ENCODE measurements around the gene RABGAP1L.
"Not testable (repeated sequence)": the region's sequence is repeated elsewhere in the genome, so short reads cannot be mapped to it uniquely, and the experiment has no call there.

RABGAP1L gene

DNA sequence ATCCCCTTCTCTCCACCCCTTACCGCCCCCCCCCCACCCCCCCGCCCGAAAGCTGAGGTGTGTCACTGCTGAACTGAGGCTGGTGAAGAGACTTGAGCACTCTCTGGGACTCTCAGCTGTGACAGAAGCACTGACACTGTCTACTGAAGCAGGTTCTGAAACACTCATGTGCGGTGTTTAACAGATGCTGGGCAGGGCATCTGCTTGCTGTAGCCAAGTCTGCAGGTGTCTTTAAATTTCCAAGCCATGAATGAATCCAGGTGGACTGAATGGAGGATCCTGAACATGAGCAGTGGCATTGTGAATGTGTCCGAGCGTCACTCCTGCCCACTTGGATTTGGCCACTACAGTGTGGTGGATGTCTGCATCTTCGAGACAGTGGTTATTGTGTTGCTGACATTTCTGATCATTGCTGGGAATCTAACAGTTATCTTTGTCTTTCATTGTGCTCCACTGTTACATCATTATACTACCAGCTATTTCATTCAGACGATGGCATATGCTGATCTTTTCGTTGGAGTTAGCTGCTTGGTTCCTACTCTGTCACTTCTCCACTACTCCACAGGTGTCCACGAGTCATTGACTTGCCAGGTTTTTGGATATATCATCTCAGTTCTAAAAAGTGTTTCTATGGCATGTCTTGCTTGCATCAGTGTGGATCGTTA, 288.7 kb downstream of the RABGAP1L start, which contains the start of gene GPR52:
GPR52 (plus strand) TSS at position 99 of the 665 bp plus-strand sequence; CDS start at position 247, 148 bp downstream.
- no peak for DNase-seq (ENCODE audit: low read depth)

DNA sequence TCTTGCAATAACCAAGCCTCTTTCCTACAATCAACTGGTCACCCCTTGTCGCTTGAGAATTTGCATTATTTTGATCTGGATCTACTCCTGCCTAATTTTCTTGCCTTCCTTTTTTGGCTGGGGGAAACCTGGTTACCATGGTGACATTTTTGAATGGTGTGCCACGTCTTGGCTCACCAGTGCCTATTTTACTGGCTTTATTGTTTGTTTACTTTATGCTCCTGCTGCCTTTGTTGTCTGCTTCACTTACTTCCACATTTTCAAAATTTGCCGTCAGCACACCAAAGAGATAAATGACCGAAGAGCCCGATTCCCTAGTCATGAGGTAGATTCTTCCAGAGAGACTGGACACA, 289.2 kb downstream of the RABGAP1L start:
- DNase-seq (ENCODE audit: low read depth): no peak

DNA sequence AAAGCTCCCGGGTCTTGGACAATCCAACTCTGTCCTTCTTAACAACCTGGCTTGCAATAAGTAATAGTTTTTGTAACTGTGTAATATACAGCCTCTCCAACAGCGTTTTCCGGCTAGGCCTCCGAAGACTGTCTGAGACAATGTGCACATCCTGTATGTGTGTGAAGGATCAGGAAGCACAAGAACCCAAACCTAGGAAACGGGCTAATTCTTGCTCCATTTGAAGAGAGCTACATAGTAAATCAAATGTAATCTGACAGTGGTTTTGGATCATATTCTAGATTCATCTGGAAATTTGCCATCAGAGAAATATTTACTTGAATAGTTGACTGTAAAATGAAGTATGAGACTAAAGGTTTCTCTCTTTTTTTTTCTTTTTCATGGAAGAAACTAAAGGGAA, 289.7 kb downstream of the RABGAP1L start:
- DNase-seq (ENCODE audit: low read depth): no peak

DNA sequence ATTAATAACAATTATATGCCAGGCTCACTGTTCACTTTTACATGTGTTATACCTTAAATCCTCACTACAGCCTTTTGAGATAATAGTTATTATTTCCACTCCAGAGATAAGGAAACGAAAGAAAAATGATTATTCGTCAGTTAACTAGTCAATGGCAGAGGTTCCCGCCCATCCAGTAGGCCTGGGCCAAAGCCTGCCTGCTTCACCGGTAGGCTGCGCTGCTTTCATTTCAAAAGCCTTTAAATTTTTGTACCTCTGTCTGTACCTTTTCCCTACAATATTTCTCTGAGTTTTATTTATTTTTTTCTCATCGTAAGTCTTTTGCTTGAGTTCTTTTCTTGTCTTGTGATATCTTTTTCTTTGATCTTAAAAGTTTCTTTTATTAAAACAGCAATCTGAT, 292.1 kb downstream of the RABGAP1L start:
- no peak for DNase-seq (ENCODE audit: low read depth)

DNA sequence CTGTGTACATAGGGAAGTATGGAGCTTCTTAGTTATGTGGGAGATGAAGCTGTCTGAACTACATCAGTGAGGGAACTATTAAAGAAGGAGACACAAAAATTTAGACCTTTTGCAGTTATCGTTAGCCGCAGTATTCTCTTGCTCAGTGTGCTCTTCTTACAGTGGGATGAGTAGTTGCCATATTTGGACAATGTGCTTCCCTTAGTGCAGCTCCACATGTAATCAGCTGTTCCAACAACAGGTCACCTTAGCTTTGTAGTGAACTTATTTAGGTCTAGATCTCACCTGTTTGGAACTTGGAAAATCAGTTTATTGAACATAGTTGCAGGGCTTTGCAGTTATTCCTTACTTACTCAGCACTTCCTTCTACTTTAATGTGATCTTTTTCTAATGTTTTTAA, 306.5 kb downstream of the RABGAP1L start:
- no peak for DNase-seq (ENCODE audit: low read depth)

DNA sequence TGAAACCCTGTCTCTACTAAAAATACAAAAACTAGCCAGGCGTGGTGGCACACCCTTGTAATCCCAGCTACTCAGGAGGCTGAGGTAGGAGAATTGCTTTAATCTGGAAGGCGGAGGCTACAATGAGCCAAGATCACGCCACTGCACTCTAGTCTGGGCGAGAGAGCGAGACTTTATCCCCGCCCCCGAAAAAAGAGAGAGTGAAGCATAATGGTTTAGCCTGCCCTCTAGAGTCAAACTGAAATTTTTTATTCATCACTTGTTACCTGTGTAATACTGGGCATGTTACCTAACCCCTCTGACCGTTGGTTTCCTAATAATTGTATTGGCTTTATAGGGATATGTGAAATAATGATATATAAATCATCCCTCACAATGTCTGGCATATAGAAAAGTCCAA, 307.3 kb downstream of the RABGAP1L start:
- no peak for DNase-seq (ENCODE audit: low read depth)

DNA sequence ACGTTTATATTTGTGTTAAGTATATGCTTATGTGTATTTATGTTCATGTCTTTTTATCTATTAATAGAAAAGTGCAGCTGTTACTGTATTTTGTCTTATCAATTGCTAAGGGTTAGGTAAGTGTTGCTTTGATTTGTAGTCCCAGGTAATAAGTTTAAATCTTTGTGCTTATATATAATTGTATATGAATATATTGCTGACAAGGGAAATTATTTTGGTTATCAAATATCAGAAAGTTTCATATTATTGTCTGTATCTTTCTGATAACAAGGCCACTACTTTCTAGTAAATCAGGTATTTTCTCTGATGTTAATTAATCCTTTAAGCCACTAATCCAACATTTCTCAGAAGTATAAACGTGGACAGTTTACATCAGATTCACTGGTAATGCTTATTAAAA, 309.7 kb downstream of the RABGAP1L start:
- no peak for DNase-seq (ENCODE audit: low read depth)

DNA sequence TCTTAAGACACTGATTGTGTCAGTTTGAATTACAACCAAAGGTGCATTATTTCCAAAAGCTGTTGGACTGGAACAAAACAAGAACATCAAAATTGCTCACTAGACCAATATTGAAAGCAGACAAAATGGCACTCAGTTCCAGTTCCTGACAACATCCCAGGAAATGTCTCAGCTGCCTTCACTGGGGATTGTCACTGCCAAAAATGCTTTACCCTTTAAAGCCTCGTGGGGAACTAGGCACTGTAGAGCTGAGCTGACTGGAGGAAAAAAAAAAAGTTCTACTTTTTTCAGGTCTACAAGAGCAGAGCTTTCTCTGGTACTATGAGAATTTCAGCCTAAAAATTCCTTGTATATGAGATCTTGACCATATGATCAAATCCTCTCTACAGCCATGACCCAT, 310.4 kb downstream of the RABGAP1L start:
- no peak for DNase-seq (ENCODE audit: low read depth)

DNA sequence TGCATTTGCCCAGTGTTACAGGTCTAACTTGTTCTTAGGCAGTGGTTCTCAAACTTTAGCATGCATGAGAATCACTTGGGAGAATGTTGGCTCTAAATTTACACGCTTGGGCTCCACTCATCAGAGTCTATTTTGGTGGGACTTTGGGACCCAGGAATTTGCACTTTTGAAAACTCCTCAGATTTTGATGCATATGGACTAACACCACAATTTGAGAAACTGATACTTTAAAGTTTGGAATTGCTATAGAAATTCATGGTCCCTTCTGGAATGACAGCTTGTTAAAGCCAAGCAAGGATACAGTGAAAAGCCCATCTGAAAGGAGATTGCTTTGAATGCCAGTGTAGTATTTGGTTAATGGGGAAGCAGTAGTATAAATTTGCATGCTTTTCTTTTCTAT, 320.0 kb downstream of the RABGAP1L start:
- DNase-seq (ENCODE audit: low read depth): no peak

DNA sequence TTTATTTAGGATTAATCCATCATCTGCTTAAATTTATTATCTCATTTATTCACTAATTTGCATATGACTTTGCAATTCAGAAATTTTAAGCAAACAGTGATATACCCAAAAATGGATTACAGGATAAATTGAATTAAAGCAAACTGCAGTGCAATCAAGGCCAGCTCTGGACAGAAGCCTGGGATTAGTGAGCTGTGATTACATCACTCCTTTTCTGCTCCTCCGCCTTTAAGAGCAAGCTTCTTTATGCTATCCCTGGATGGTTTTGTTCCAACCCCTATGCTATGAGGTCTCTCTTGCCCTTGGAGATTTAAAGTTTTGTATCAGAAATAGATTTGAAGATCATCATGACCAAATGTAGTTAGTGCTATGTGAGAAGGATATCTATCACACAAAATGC, 321.0 kb downstream of the RABGAP1L start:
- DNase-seq (ENCODE audit: low read depth): no peak

DNA sequence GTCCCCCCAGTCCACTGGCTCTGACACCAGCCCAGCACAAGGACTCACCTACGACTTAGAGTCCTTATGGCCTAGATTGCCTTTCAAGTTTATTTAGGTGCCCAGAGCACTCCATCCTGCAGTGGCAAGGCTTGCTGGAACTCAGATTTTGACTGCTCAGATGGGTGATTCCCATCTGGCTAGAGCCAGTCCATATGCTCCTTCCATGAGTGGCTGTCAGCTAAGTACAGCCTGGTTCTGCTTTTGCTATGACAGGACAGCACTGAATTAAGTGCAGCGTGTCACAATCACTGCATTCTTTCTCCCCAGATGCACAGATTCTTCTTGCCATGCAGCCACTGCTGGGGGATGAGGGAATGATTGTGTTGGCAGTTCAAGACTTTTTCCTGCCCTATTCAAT, 332.3 kb downstream of the RABGAP1L start:
- DNase-seq (ENCODE audit: low read depth): no peak

DNA sequence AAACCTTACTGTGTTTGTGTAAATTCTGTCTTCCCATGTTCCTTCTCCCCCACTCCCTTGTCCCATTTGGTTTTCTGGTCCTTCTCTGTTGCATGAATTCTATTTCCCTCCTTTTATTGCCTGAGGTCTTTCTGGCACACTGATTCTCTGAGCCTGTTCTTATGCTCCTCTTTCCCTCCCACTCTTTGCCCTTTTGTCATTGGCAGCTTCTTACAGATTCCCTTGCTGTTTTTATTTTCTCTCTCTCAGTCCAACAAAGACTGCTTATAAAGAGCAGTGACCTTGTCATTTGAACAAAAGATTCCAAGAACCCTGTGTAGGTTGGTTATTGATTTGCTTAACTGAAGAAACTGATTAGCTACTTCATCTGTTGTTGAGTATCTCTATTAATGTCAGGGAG, 338.2 kb downstream of the RABGAP1L start:
- DNase-seq (ENCODE audit: low read depth): no peak

DNA sequence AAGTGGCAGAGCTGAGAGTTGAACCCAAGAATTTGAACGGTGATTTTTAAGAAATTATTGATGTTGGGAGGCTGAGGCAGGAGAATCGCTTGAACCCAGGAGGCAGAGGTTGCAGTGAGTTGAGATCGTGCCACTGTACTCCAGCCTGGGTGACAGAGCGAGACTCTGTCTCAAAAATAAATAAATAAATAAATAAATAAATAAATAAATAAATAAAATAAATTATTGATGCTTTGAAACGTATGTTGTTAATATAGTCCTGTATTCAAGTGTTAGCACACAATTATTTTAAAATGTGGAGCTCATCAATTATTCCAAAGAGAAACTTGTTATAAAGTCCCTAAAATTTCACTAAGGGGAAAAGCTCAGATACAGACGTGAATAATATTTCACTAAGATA, 357.4 kb downstream of the RABGAP1L start:
- DNase-seq (ENCODE audit: low read depth): not testable (repeated sequence)

DNA sequence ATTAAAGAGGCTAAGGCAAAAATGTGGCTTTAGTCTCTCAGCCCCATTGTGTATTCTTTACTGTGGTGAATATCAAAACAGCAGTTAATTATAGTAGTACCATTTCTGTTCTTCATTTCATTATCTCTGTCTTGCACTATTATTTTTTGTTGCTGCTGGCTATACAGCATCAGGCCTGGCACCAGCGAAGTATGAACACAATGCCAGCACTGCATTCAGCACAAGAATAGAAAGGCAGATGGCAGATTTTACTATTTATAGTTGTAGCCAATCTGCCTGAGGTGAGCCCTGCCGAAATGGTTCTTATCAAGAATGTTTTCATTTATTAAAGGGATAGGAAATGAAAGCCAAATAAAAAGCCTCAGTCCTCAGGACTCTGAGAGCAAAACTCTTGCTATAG, 360.5 kb downstream of the RABGAP1L start:
- no peak for DNase-seq (ENCODE audit: low read depth)

DNA sequence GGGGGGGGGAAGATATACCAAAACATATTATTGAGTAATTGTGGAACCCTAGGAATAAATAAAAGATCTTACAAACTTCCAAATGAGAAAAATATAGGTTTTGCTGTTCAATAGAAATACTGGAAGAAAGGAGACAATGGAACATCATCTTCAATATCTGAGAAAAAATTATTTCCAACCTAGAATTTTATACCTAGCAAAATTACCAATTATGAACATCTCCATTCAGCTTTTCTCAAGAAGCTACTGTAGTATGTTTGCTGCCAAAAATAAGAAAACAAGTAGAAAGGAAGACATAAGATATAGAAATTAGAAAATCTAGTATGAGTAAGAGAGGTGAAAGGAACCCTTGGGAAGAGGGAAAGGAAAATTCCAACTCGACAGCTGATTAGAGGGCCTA, 372.4 kb downstream of the RABGAP1L start:
- no peak for DNase-seq (ENCODE audit: low read depth)

DNA sequence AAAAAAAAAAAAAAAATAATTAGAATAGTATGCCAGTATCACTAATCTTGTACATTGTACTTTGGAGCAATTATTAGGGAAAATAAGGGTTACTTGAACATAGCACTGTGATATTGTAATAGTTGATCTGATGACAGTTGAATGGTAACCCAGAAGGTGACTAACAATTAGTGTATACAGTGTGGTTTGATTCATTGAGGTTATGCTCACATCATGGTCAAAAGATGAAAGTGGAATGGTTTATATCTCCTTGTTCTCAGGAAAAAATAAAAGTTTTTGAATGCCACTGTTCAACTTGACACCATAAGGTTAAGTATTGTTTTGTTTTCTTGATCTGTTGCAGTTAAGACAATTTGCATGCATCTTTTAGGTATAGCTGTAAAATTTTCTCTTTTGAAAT, 375.5 kb downstream of the RABGAP1L start:
- no peak for DNase-seq (ENCODE audit: low read depth)

DNA sequence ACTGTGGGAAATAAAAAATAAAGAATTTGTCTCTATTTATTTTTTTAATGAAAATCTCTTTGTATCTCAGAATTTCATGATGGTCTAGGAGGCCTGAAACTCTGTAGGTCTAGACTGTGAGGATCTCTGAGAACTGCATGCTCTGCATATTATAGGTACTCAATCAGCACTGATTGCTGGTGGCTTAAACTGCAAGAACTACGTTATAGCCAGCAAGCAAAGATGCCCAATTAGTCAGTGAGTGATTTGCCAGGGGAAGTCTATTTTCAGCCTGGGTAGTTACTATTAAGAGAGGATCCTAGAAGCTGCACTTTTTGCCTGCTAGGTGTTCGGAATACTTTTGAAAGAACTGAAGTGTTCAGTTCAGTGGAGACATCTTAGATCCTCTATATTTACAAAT, 375.9 kb downstream of the RABGAP1L start:
- DNase-seq (ENCODE audit: low read depth): no peak

DNA sequence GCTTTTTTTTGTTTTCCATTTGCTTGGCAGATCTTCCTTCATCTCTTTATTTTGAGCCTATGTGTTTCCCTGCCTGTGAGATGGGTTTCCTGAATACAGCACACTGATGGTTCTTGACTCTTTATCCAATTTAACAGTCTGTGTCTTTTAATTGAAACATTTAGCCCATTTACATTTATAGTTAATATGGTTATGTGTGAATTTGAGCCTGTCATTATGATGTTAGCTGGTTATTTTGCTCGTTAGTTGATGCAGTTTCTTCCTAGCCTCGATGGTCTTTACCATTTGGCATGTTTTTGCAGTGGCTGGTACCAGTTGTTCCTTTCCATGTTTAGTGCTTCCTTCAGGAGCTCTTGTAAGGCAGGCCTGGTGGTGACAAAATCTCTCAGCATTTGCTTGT, 384.1 kb downstream of the RABGAP1L start:
- DNase-seq (ENCODE audit: low read depth): not testable (repeated sequence)

DNA sequence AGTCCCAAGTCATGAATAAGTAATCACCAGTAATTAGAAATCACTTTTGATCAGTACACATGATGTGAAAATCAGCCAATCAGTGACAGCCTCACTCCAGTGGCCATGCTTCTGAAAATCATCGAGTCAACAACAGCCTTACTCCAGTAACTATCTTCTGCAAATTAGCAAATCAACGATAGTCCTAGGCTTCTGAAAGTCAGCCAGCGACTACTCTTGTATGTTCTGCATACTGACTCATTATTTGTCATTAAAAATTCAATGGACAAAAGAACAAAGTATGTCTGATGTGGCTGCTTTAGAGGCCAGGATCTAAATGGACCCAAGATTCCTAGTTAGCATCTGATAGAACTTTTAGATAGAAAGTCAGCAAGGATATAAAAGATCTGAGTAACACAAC, 391.0 kb downstream of the RABGAP1L start:
- DNase-seq (ENCODE audit: low read depth): no peak

DNA sequence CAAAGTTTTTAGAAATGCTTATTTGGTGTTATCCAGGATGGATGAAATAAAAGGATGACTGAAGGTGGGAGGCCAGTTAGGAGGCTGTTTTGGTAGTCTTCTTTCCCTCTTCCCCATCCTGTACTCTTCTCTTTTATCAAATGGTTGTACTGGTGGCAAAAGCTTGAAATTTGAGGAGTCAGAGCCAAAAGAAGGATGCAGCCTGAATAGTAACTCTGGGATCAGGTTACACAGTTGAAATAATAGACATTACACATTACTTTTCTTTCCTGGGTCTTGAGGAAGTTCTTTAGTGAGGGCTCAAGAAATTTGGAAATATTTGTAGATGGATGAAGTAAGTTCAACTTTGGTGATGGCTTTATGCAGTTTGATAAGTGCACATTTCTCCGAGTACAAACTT, 397.1 kb downstream of the RABGAP1L start:
- DNase-seq (ENCODE audit: low read depth): peak; percentile 31

DNA sequence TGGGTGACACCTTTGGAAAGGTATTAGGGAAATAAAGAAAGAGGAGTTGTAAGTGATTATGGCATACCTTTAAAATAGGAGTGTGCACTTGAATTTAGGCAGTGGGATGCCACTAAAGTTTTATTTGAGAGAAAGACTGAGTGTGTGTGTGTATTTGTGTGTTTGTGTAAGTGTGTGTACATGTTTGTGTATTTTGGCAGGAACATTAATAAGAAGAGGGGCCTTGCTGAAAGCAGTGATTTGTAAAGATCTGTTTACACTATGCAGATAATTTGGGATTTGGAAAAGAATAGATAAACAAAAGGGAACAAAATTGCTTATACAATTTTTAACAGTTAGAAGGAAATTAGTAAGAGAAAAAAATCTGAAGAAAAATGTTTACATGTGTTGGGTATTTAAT, 409.2 kb downstream of the RABGAP1L start:
- DNase-seq (ENCODE audit: low read depth): no peak

DNA sequence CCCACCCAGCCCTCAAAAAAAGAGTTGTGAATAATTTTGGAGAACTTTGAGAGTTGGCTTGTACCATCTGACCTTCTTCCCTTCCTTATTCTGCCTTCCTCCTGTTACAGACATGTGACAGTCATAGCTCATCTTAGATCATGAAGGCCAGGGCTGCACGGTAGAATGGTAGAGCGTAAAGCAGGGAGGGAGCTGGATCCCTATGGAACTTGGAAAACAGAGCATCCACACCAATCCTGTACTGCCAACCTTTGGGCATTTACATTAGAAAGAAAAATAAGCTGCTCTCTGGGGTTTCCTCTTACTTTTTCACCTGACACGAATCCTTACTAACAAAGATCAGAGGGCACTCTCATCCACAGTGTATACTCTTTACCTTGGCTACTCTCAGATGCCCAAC, 409.9 kb downstream of the RABGAP1L start:
- no peak for DNase-seq (ENCODE audit: low read depth)

DNA sequence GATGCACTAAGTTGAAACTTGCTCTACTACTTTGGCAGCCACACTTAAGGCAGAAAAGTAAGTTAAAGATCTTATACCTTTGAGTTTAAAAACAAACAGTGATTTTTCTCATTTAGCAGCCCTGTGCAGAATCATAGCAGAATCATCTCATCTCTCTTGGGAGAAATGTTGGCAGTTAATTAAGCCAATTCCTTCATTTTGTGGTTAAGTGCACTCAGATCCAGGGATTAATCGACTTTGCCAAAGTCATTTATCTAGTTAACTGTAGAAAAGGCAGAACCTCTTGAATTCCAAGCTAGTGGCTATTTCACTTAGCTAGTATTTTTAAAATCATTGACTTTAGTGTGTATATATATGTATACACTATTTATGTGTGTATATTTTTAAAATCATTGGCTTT, 413.5 kb downstream of the RABGAP1L start:
- DNase-seq (ENCODE audit: low read depth): no peak

DNA sequence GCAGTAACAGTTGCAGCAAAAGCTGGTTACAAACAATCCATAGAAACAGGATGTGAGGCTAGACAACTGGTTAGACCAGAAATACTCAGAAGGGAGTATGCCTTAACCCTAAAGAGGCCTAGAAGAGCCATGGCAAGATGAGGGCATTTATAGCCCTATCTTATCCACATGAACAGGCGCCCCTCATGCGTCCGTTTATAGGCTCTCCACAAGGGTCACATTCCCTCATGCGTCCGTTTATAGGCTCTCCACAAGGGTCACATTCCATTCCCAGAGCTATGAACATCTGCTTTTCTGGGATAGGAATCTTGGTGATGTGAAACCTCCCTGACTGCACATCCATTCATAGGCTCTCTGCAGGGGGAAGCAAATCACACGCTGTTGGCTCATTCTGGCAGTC, 416.8 kb downstream of the RABGAP1L start:
- not testable (repeated sequence) for DNase-seq (ENCODE audit: low read depth)

DNA sequence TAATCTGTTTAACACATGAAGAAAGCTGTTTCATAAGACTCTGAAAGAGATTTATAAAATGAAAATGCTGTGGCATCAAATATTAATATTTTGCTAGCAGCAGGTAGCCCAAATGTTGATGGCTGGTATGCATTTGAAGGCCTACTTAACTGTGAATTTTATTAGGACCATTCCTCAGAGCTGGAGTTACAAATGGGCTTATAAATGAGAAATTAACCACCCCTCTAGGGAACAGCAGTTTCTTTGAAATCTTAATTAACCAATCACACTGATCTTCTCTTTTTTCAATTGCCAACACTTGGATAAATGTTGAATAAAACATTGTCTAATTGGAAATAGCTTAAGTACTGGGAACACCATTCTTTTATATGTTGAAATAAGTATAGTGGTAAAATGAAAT, 418.4 kb downstream of the RABGAP1L start:
- no peak for DNase-seq (ENCODE audit: low read depth)

All from fibroblast of gingiva (primary cell).